IMR-90 (cell line): ENCODE results near the gene RNASE2. TPM values are rescaled to one million over a fixed set of nuclear protein-coding genes. Genes with fewer than 3 reads are reported as not detected.

ENCODE experiments used
- ATAC-seq: fragments of 200-7000 bp; cut with Tn5 transposase; 2 replicates; pipeline ENCODE4 v1.9.1; 2020; ENCODE audit warnings: low read depth, mild to moderate bottlenecking, moderate library complexity
- BruUV-seq: library from RNA; stranded (reverse); fragments of 400-500 nt; replicated peaks from 2 replicates; lab custom pipeline; 2021; lab: Mats Ljungman, UMichigan
- CTCF ChIA-PET: fragments of 300-600 bp; formaldehyde crosslinking; extraction: SDS; loops from one replicate; lab custom pipeline; 2021; ENCODE audit warnings: antibody characterized with exemption; lab: Yijun Ruan, JAX
- POLR2A ChIA-PET: fragments of 300-600 bp; sonication (Branson Sonifier 250); formaldehyde crosslinking; loops from one replicate; lab custom pipeline; 2022; ENCODE audit warnings: antibody characterized with exemption; ENCODE audit not compliant: unreplicated experiment; lab: Charles Lee
- DNase-seq: peaks from one replicate; pipeline ENCODE4 v3.0.0; 2013
- H2AFZ ChIP-seq: replicated peaks from 2 replicates; pipeline ENCODE3; 2013; ENCODE audit warnings: low read length, mild to moderate bottlenecking; ENCODE audit not compliant: poor library complexity
- H2AK5ac ChIP-seq: 2 replicates; pipeline ENCODE4 v1.6.1; 2013; ENCODE audit warnings: low read depth, low read length, inconsistent platforms
- H2AK9ac ChIP-seq: replicated peaks from 2 replicates; pipeline ENCODE3; 2013; ENCODE audit warnings: mild to moderate bottlenecking, low read depth, low read length, moderate library complexity; ENCODE audit not compliant: poor library complexity
- H2BK120ac ChIP-seq: 2 replicates; pipeline ENCODE4 v1.6.1; 2013; ENCODE audit warnings: low read depth, low read length, inconsistent platforms
- H2BK15ac ChIP-seq: 3 replicates; pipeline ENCODE4 v1.6.1; 2013; ENCODE audit warnings: low read depth, low read length, inconsistent platforms
- H2BK20ac ChIP-seq: 2 replicates; pipeline ENCODE4 v1.6.1; 2013; ENCODE audit warnings: low read depth, mild to moderate bottlenecking, inconsistent platforms, low read length, moderate library complexity
- H2BK5ac ChIP-seq: 2 replicates; pipeline ENCODE4 v1.6.1; 2013; ENCODE audit warnings: mild to moderate bottlenecking, low read depth, low read length, inconsistent platforms; ENCODE audit not compliant: poor library complexity, severe bottlenecking
- H3K14ac ChIP-seq: replicated peaks from 2 replicates; pipeline ENCODE4 v1.6.1; 2013; ENCODE audit warnings: low read depth, low read length, inconsistent platforms
- H3K18ac ChIP-seq: 2 replicates; pipeline ENCODE4 v1.6.1; 2013; ENCODE audit warnings: low read depth, low read length, control low read depth
- H3K23ac ChIP-seq: 2 replicates; pipeline ENCODE4 v1.6.1; 2013; ENCODE audit warnings: low read depth, low read length, inconsistent platforms
- H3K27ac ChIP-seq: 2 replicates; pipeline ENCODE4 v1.5.1; 2013; ENCODE audit warnings: mild to moderate bottlenecking, control low read depth, low read length; ENCODE audit not compliant: insufficient read depth
- H3K27me3 ChIP-seq: 2 replicates; pipeline ENCODE4 v1.6.1; 2013; ENCODE audit warnings: low read length; ENCODE audit not compliant: control insufficient read depth, insufficient read depth
- H3K36me3 ChIP-seq: 2 replicates; pipeline ENCODE4 v1.6.1; 2013; ENCODE audit warnings: low read length, mixed read lengths; ENCODE audit not compliant: control insufficient read depth, insufficient read depth
- H3K4ac ChIP-seq: 2 replicates; pipeline ENCODE4 v1.6.1; 2013; ENCODE audit warnings: low read depth, low read length, inconsistent platforms
- H3K4me1 ChIP-seq: 2 replicates; pipeline ENCODE4 v1.6.1; 2013; ENCODE audit warnings: low read length, mixed read lengths; ENCODE audit not compliant: control insufficient read depth, insufficient read depth
- H3K4me2 ChIP-seq: 2 replicates; pipeline ENCODE4 v1.6.1; 2013; ENCODE audit warnings: low read depth, mild to moderate bottlenecking, control low read depth, low read length, moderate library complexity
- H3K4me3 ChIP-seq: 2 replicates; pipeline ENCODE4 v1.5.1; 2013; ENCODE audit warnings: low read depth, mild to moderate bottlenecking, control low read depth, low read length, moderate library complexity; ENCODE audit not compliant: insufficient read depth
- H3K56ac ChIP-seq: 2 replicates; pipeline ENCODE4 v1.6.1; 2013; ENCODE audit warnings: low read length, inconsistent platforms; ENCODE audit not compliant: insufficient read depth; ENCODE audit errors: extremely low read depth
- H3K79me1 ChIP-seq, 2 experiments: 2 replicates each; pipeline ENCODE4 v1.6.1; 2013; ENCODE audit warnings: low read length in 2 of 2, inconsistent platforms in 1 of 2, low read depth in 1 of 2
- H3K9ac ChIP-seq: 2 replicates; pipeline ENCODE4 v1.6.1; 2013; ENCODE audit warnings: low read depth, low read length, control low read depth
- H3K9me1 ChIP-seq: 2 replicates; pipeline ENCODE4 v1.6.1; 2013; ENCODE audit warnings: low read length, inconsistent platforms; ENCODE audit not compliant: insufficient read depth
- H3K9me3 ChIP-seq: 2 replicates; pipeline ENCODE4 v1.6.1; 2013; ENCODE audit warnings: low read length; ENCODE audit not compliant: control insufficient read depth, insufficient read depth
- H4K20me1 ChIP-seq: 2 replicates; pipeline ENCODE4 v1.6.1; 2013; ENCODE audit warnings: low read length, inconsistent platforms; ENCODE audit not compliant: insufficient read depth
- H4K5ac ChIP-seq: 2 replicates; pipeline ENCODE4 v1.6.1; 2013; ENCODE audit warnings: mild to moderate bottlenecking, low read depth, low read length, control low read depth
- H4K8ac ChIP-seq, 2 experiments: 2 replicates each; pipeline ENCODE4 v1.6.1; 2013; ENCODE audit warnings: low read depth in 2 of 2, low read length in 2 of 2, control low read depth in 1 of 2, inconsistent platforms in 1 of 2
- H4K91ac ChIP-seq: 2 replicates; pipeline ENCODE4 v1.6.1; 2013; ENCODE audit warnings: low read depth, low read length, inconsistent platforms; ENCODE audit not compliant: insufficient read depth
- BHLHE40 ChIP-seq: fragments of 150-350 bp; IDR thresholded peaks from 2 replicates; pipeline ENCODE4 v1.6.1; 2016; ENCODE audit warnings: mild to moderate bottlenecking, low read depth, low read length
- CHD1 ChIP-seq: IDR thresholded peaks from 2 replicates; pipeline ENCODE4 v1.6.1; 2012; ENCODE audit warnings: low read depth, low read length, improper control_type of control experiment
- MAFK ChIP-seq: IDR thresholded peaks from 2 replicates; pipeline ENCODE4 v1.6.1; 2012; ENCODE audit warnings: low read depth, low read length, improper control_type of control experiment
- RAD21 ChIP-seq: IDR thresholded peaks from 2 replicates; pipeline ENCODE4 v1.6.1; 2012; ENCODE audit warnings: low read length, improper control_type of control experiment
- USF2 ChIP-seq: fragments of 150-350 bp; IDR thresholded peaks from 2 replicates; pipeline ENCODE4 v1.6.1; 2017; ENCODE audit warnings: mild to moderate bottlenecking, antibody characterized with exemption, low read length, low read depth
- WGBS, 2 experiments: methylation state at CpG; one replicate each; pipeline versions ENCODE4 v1.1.5 to v1.1.7; 2013; ENCODE audit warnings: missing lambda C conversion rate in 2 of 2; ENCODE audit not compliant: insufficient read length in 1 of 2; ENCODE audit errors: extremely low coverage in 2 of 2; 5-methylcytosine and 5-hydroxymethylcytosine counted together
- dilution Hi-C: fragments of 300-500 bp; cut with HindIII; formaldehyde crosslinking; loops from one replicate; pipeline ENCODE4 v1.14.3; 2018; ENCODE audit warnings: low sequenced_read_pairs; ENCODE audit not compliant: unreplicated experiment
- in situ Hi-C: fragments of 300-500 bp; cut with MboI; formaldehyde crosslinking; loops from 3 replicates; pipeline ENCODE4 v1.14.3; 2019; ENCODE audit warnings: low sequenced_read_pairs, inconsistent platforms, mixed read lengths
- intact Hi-C: fragments of 100-400 bp; cut with micrococcal nuclease; formaldehyde crosslinking; loops from 2 replicates; pipeline ENCODE4 v1.10.0; 2022
- polyA plus RNA-seq, 3 experiments: library from polyadenylated mRNA; depleted of rRNA; stranded (reverse); fragments of >200 nt; gene quantifications; 2 replicates each; pipeline ENCODE4 v1.2.3, GENCODE V29; 2012; ENCODE audit warnings: low replicate concordance in 1 of 3
- total RNA-seq: library from RNA; depleted of rRNA; stranded (reverse); fragments of >200 nt; gene quantifications from 2 replicates; pipeline ENCODE4 v1.2.3, GENCODE V29; 2012

The RNASE2 gene
- total and polyA plus RNA-seq, 2 of the 4 experiments (the other 2 are of a cell fraction), result not detected

GRCh38 chr14:20973501-20973900 lies 18.2 kb downstream of the RNASE2 start:
- WGBS, 2 experiments, result 100% methylated on average over 1 of the region's 3 CpGs; no CpG with 5 or more reads in 1 of the 2 experiments
- in situ Hi-C loops (no loop called here), dilution Hi-C loops (no loop called here), intact Hi-C loops (loop anchor here (5.0 kb wide), 1 partner anchor 341 kb away; no protein-coding TSS in a partner anchor)
- Histone ChIP-seq H3K4ac (peak overlapping the region; percentile 29; the same call in 1 of the 2 replicates), H3K23ac (no peak overlapping the region), H3K36me3 (no peaks in the 10 kb centered on the region), H4K8ac (no peak overlapping the region), H3K27me3 (peaks cover 3% of the 10 kb centered on the region; the same call in 1 of the 2 replicates), H3K4me1 (peaks cover 5% of the 10 kb centered on the region; the same call in 1 of the 2 replicates), H3K4me2 (no peak overlapping the region), H3K14ac (no peak overlapping the region), H3K9me3 (no peaks in the 10 kb centered on the region), H3K4me3 (no peak overlapping the region), H4K91ac (no peak overlapping the region; the same call in 1 of the 2 replicates), H2AFZ (no peak overlapping the region), H2AK5ac (0 out of 2 replicates have a peak overlapping the region, but pooled peaks have one; percentile 45), H2BK5ac (no peak overlapping the region), H3K79me1 (no peaks in the 10 kb centered on the region), H4K20me1 (no peaks in the 10 kb centered on the region), H4K5ac (no peak overlapping the region), H2BK120ac (no peak overlapping the region), H2AK9ac (no peak overlapping the region), H3K9ac (no peak overlapping the region), H2BK15ac (no peak overlapping the region), H3K9me1 (peaks cover 4% of the 10 kb centered on the region; the same call in 1 of the 2 replicates), H3K56ac (no peak overlapping the region), H2BK20ac (no peak overlapping the region), H3K27ac (no peak overlapping the region), H3K18ac (no peak overlapping the region)
- CTCF ChIA-PET, result interaction anchor here (1.4 kb wide), 1 partner anchor 116 kb away, joined by 4 read pairs; no protein-coding TSS in a partner anchor
- DNase-seq, result no peak
- POLR2A ChIA-PET, result no interaction called here
- BruUV-seq, result no TSS peak
- TF ChIP-seq MAFK, result no peak
- TF ChIP-seq BHLHE40, result no peak
- TF ChIP-seq USF2, result no peak
- TF ChIP-seq RAD21, result no peak
- TF ChIP-seq CHD1, result no peak
- no peak for ATAC-seq
